Fibroblast of lung (primary cell): ENCODE measurements around the gene CCDC154. TPM values are rescaled to one million over a fixed set of nuclear protein-coding genes. Genes with fewer than 3 reads are reported as not detected.

Source experiments
- DNase-seq, 2 donors: peaks; one replicate each; pipeline versions ENCODE4 v3.0.0 to v3.0.0-alpha.2; 2010; ENCODE audit warnings: low read depth in 2 of 2
- H2AFZ ChIP-seq: 2 replicates; pipeline ENCODE4 v1.5.1; 2012; ENCODE audit warnings: low read length, control low read depth, inconsistent platforms
- H3K27ac ChIP-seq: 2 replicates; pipeline ENCODE4 v1.5.1; 2011; ENCODE audit warnings: low read length, control low read depth; ENCODE audit not compliant: insufficient read depth
- H3K27me3 ChIP-seq: 2 replicates; pipeline ENCODE4 v1.5.1; 2011; ENCODE audit warnings: mild to moderate bottlenecking, low read length; ENCODE audit not compliant: control insufficient read depth, insufficient read depth
- H3K36me3 ChIP-seq: 2 replicates; pipeline ENCODE4 v1.5.1; 2011; ENCODE audit warnings: low read length; ENCODE audit not compliant: control insufficient read depth, insufficient read depth
- H3K4me1 ChIP-seq: 2 replicates; pipeline ENCODE4 v1.5.1; 2011; ENCODE audit warnings: low read length; ENCODE audit not compliant: control insufficient read depth, insufficient read depth; ENCODE audit errors: extremely low read depth
- H3K4me2 ChIP-seq: 2 replicates; pipeline ENCODE4 v1.5.1; 2011; ENCODE audit warnings: low read length, control low read depth; ENCODE audit not compliant: insufficient read depth; ENCODE audit errors: extremely low read depth
- H3K4me3 ChIP-seq, 4 experiments: fragments of 200-600 bp in 1 of 4; sonication (generic) in 1 of 4; replicated peaks in 1 of 4; 2 replicates each; pipeline ENCODE4 v1.5.1; 2011 to 2016; ENCODE audit warnings: low read length in 4 of 4, low read depth in 3 of 4, mild to moderate bottlenecking in 3 of 4, control low read depth in 2 of 4, inconsistent platforms in 1 of 4, mixed read lengths in 1 of 4; ENCODE audit not compliant: insufficient read depth in 1 of 4; ENCODE audit errors: control extremely low read depth in 1 of 4
- H3K79me2 ChIP-seq: 2 replicates; pipeline ENCODE4 v1.5.1; 2012; ENCODE audit warnings: mild to moderate bottlenecking, low read length, inconsistent platforms; ENCODE audit not compliant: control insufficient read depth, insufficient read depth
- H3K9ac ChIP-seq: 2 replicates; pipeline ENCODE4 v1.5.1; 2011; ENCODE audit warnings: mild to moderate bottlenecking, low read length, control low read depth; ENCODE audit not compliant: insufficient read depth
- H3K9me3 ChIP-seq: 2 replicates; pipeline ENCODE4 v1.5.1; 2012; ENCODE audit warnings: low read depth, low read length; ENCODE audit not compliant: control insufficient read depth, insufficient read depth
- H4K20me1 ChIP-seq: 2 replicates; pipeline ENCODE4 v1.5.1; 2011; ENCODE audit warnings: low read length; ENCODE audit not compliant: control insufficient read depth, insufficient read depth; ENCODE audit errors: extremely low read depth
- CTCF ChIP-seq, 2 donors: IDR thresholded peaks in 1 of 2; conservative IDR thresholded peaks in 1 of 2; 1 replicate in 1 of 2; 2 replicates in 1 of 2; pipeline ENCODE4 v1.5.1; 2011 to 2012; ENCODE audit warnings: low read length in 2 of 2, control low read depth in 1 of 2, inconsistent platforms in 1 of 2, low read depth in 1 of 2, mild to moderate bottlenecking in 1 of 2
- EZH2 ChIP-seq: IDR thresholded peaks from 2 replicates; pipeline ENCODE4 v1.5.1; 2012; ENCODE audit warnings: low read length, control low read depth, mild to moderate bottlenecking; ENCODE audit errors: missing control alignments
- polyA plus RNA-seq, 2 donors: library from polyadenylated mRNA; depleted of rRNA in 1 of 2; stranded (reverse) in 1 of 2; unstranded in 1 of 2; fragments of >200 nt; gene quantifications; 2 replicates each; pipeline ENCODE4 v1.2.1, GENCODE V29; 2011 to 2012; ENCODE audit warnings: missing spikeins in 1 of 2
- total RNA-seq: library from RNA; depleted of rRNA; stranded (reverse); fragments of >200 nt; gene quantifications from 2 replicates; pipeline ENCODE4 v1.2.1, GENCODE V29; 2014

CCDC154 gene
- total and polyA plus RNA-seq, 2 donors (not counting 1 experiment from before 2014, with no cell fraction given): 0.02 to 0.50 TPM

- H3K27me3 ChIP-seq: no peaks in the 10 kb centered on the region
- DNase-seq: no peak
- no peaks in the 10 kb centered on the region for H3K9me3 ChIP-seq
- peaks cover 12% of the 10 kb centered on the region for H3K36me3 ChIP-seq
- H3K4me3 ChIP-seq: no peak overlapping the region
- TF ChIP-seq CTCF (conservative IDR thresholded peaks at IDR 0.05 in 1 of 2, IDR thresholded peaks at IDR 0.05 in 1 of 2; ENCODE audit: low read depth in 1 of 2, low read length in 2 of 2) (no peak), EZH2 (no peak)
- no peaks in the 10 kb centered on the region for H3K4me1 ChIP-seq
- no peak overlapping the region for H3K27ac ChIP-seq
- H4K20me1 ChIP-seq: no peaks in the 10 kb centered on the region
- no peak overlapping the region for H3K4me2 ChIP-seq
- no peaks in the 10 kb centered on the region for H3K79me2 ChIP-seq
- H2AFZ ChIP-seq: no peak overlapping the region
- H3K9ac ChIP-seq: no peak overlapping the region
Observed at GRCh38 chr16:1444730-1445517, 568 bp upstream of the CCDC154 start.

- Histone ChIP-seq H3K79me2 (no peaks in the 10 kb centered on the region), H4K20me1 (no peaks in the 10 kb centered on the region), H3K27me3 (no peaks in the 10 kb centered on the region), H2AFZ (no peak overlapping the region), H3K9ac (no peak overlapping the region), H3K4me2 (no peak overlapping the region), H3K27ac (no peak overlapping the region), H3K9me3 (no peaks in the 10 kb centered on the region), H3K36me3 (peaks cover 11% of the 10 kb centered on the region), H3K4me1 (no peaks in the 10 kb centered on the region), H3K4me3 (no peak overlapping the region)
- no peak for DNase-seq
- TF ChIP-seq EZH2 (no peak), CTCF (conservative IDR thresholded peaks at IDR 0.05 in 1 of 2, IDR thresholded peaks at IDR 0.05 in 1 of 2; ENCODE audit: low read depth in 1 of 2, low read length in 2 of 2) (no peak)
Observed at GRCh38 chr16:1443403-1443973, 868 bp downstream of the CCDC154 start.

- no peaks in the 10 kb centered on the region for H3K4me1 ChIP-seq
- H3K4me2 ChIP-seq: no peak overlapping the region
- no peak overlapping the region for H2AFZ ChIP-seq
- H4K20me1 ChIP-seq: no peaks in the 10 kb centered on the region
- no peak for DNase-seq
- H3K9me3 ChIP-seq: no peaks in the 10 kb centered on the region
- peaks cover 7% of the 10 kb centered on the region for H3K36me3 ChIP-seq
- H3K27ac ChIP-seq: no peak overlapping the region
- no peak overlapping the region for H3K9ac ChIP-seq
- TF ChIP-seq CTCF (conservative IDR thresholded peaks at IDR 0.05 in 1 of 2, IDR thresholded peaks at IDR 0.05 in 1 of 2; ENCODE audit: low read depth in 1 of 2, low read length in 2 of 2): no peak
- TF ChIP-seq EZH2: no peak
- no peak overlapping the region for H3K4me3 ChIP-seq
- H3K79me2 ChIP-seq: no peaks in the 10 kb centered on the region
- no peaks in the 10 kb centered on the region for H3K27me3 ChIP-seq
Observed at GRCh38 chr16:1442697-1443096, 1.7 kb downstream of the CCDC154 start.
